ENCODE results near the gene TGFBR3L. TPM values are rescaled to one million over a fixed set of nuclear protein-coding genes. Genes with fewer than 3 reads are reported as not detected.

The TGFBR3L gene
- total RNA-seq, 1 experiment from 2014 or later = 0.94 TPM

GRCh38 chr19:7926021-7926726, 11.5 kb downstream of the TGFBR3L start, which contains the start of gene CTXN1:
Gene CTXN1 (minus strand): TSS chr19:7926135. CDS start chr19:7925538, 597 bp downstream.
- peaks cover 39% of the 10 kb centered on the region for H3K36me3 Mint-ChIP-seq (ENCODE audit: insufficient read depth, unreplicated experiment)
- H3K27ac Mint-ChIP-seq (ENCODE audit: unreplicated experiment) = peak within 1 kb of the TSS; percentile 61

GRCh38 chr19:7926727-7927604, 12.3 kb downstream of the TGFBR3L start:
- H3K9me3 Mint-ChIP-seq (ENCODE audit: low read depth, unreplicated experiment) = no peaks in the 10 kb centered on the region

More at GRCh38 chr19:7926021-7926726, 11.5 kb downstream of the TGFBR3L start, which contains the start of gene CTXN1:
- BruUV-seq (replicated peaks) = no TSS peak
- no peak for TF ChIP-seq CTCF (IDR thresholded peaks at IDR 0.05; ENCODE audit: unreplicated experiment)
- CTCF ChIA-PET = interaction anchor here (1.0 kb wide), 1 partner anchor 17 kb away, joined by 7 read pairs; the partner anchor contains the start of gene TIMM44
- Mint-ChIP-seq H3K9me3 (ENCODE audit: low read depth, unreplicated experiment) (no peaks in the 10 kb centered on the region), H3K4me3 (ENCODE audit: low read depth, unreplicated experiment) (peak within 1 kb of the TSS; percentile 66), H3K27me3 (ENCODE audit: unreplicated experiment) (no peaks in the 10 kb centered on the region), H3K4me1 (ENCODE audit: low read depth, unreplicated experiment) (peaks cover 8% of the 10 kb centered on the region)
- intact Hi-C loops (cut with micrococcal nuclease; ENCODE audit: unreplicated experiment) = no loop called here
- peak; percentile 79 for DNase-seq

GRCh38 chr19:7927605-7928333, 13.1 kb downstream of the TGFBR3L start:
- no peaks in the 10 kb centered on the region for H3K27me3 Mint-ChIP-seq (ENCODE audit: unreplicated experiment)
- H3K4me3 Mint-ChIP-seq (ENCODE audit: low read depth, unreplicated experiment) = no peak overlapping the region
- no peaks in the 10 kb centered on the region for H3K9me3 Mint-ChIP-seq (ENCODE audit: low read depth, unreplicated experiment)
- H3K4me1 Mint-ChIP-seq (ENCODE audit: low read depth, unreplicated experiment) = peaks cover 8% of the 10 kb centered on the region
- TF ChIP-seq CTCF (IDR thresholded peaks at IDR 0.05; ENCODE audit: unreplicated experiment) = no peak
- DNase-seq = no peak
- intact Hi-C loops (cut with micrococcal nuclease; ENCODE audit: unreplicated experiment) = no loop called here
- H3K36me3 Mint-ChIP-seq (ENCODE audit: insufficient read depth, unreplicated experiment) = peaks cover 45% of the 10 kb centered on the region
- H3K27ac Mint-ChIP-seq (ENCODE audit: unreplicated experiment) = no peak overlapping the region
- CTCF ChIA-PET = no interaction called here
- BruUV-seq (replicated peaks) = no TSS peak

More at GRCh38 chr19:7926727-7927604, 12.3 kb downstream of the TGFBR3L start:
- peaks cover 41% of the 10 kb centered on the region for H3K36me3 Mint-ChIP-seq (ENCODE audit: insufficient read depth, unreplicated experiment)
- H3K27ac Mint-ChIP-seq (ENCODE audit: unreplicated experiment) = no peak overlapping the region
- H3K27me3 Mint-ChIP-seq (ENCODE audit: unreplicated experiment) = no peaks in the 10 kb centered on the region
- no peak for TF ChIP-seq CTCF (IDR thresholded peaks at IDR 0.05; ENCODE audit: unreplicated experiment)
- peak overlapping the region; percentile 50 for H3K4me3 Mint-ChIP-seq (ENCODE audit: low read depth, unreplicated experiment)
- H3K4me1 Mint-ChIP-seq (ENCODE audit: low read depth, unreplicated experiment) = peaks cover 8% of the 10 kb centered on the region
- intact Hi-C loops (cut with micrococcal nuclease; ENCODE audit: unreplicated experiment) = no loop called here
- no TSS peak for BruUV-seq (replicated peaks)
- no peak for DNase-seq
- CTCF ChIA-PET = interaction anchor here (1.0 kb wide), 1 partner anchor 16 kb away, joined by 7 read pairs; the partner anchor contains the start of gene TIMM44

DNA sequence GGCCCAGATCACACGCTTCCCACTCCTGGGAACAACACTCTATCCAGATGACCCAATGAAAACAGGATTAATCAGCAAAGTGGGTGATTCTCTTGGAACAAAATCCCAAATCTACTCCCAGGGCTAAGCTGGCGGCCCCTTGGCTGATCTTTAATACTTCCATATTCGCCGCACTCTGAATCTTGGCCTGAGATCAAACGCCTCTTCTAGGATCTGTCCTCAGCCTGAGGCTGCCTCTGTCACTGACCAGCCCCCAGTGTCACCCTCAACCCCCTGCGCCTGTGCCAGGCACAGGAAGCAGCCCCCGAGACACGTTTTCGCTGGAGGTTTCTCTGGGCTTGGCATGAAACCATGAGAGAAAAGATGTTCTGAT, 13.7 kb downstream of the TGFBR3L start:
- no peak for TF ChIP-seq CTCF (IDR thresholded peaks at IDR 0.05; ENCODE audit: unreplicated experiment)
- CTCF ChIA-PET = interaction anchor here (0.6 to 1.4 kb wide), 2 partner anchors 8 to 132 kb away, joined by 4 to 8 read pairs; partner anchors contain the start of gene SNAPC2
- H3K27me3 Mint-ChIP-seq (ENCODE audit: unreplicated experiment) = no peaks in the 10 kb centered on the region
- peaks cover 8% of the 10 kb centered on the region for H3K4me1 Mint-ChIP-seq (ENCODE audit: low read depth, unreplicated experiment)
- BruUV-seq (replicated peaks) = no TSS peak
- H3K9me3 Mint-ChIP-seq (ENCODE audit: low read depth, unreplicated experiment) = no peaks in the 10 kb centered on the region
- H3K27ac Mint-ChIP-seq (ENCODE audit: unreplicated experiment) = no peak overlapping the region
- H3K4me3 Mint-ChIP-seq (ENCODE audit: low read depth, unreplicated experiment) = no peak overlapping the region
- intact Hi-C loops (cut with micrococcal nuclease; ENCODE audit: unreplicated experiment) = no loop called here
- no peak for DNase-seq
- H3K36me3 Mint-ChIP-seq (ENCODE audit: insufficient read depth, unreplicated experiment) = peaks cover 47% of the 10 kb centered on the region

All from Calu3 (cell line).